H1 (cell line): ENCODE results near the gene CENATAC. TPM values are rescaled to one million over a fixed set of nuclear protein-coding genes. Genes with fewer than 3 reads are reported as not detected.

Source experiments
- EZH2 ChIP-seq: fragments of 200-600 bp; sonication (generic); IDR thresholded peaks from 2 replicates; pipeline ENCODE4 v1.7.1; 2012; ENCODE audit warnings: low read depth, mild to moderate bottlenecking, moderate library complexity, low read length, inconsistent platforms; ENCODE audit not compliant: severe bottlenecking
- GTF2F1 ChIP-seq: IDR thresholded peaks from 2 replicates; pipeline ENCODE4 v1.6.1; 2012; ENCODE audit warnings: low read depth, low read length, improper control_type of control experiment, borderline replicate concordance
- KDM1A ChIP-seq: fragments of 200-600, 300-600 bp; sonication (generic); IDR thresholded peaks from 2 replicates; pipeline ENCODE4 v1.7.1; 2016; ENCODE audit warnings: mild to moderate bottlenecking, low read length, borderline replicate concordance
- NANOG ChIP-seq: IDR thresholded peaks from 2 replicates; pipeline ENCODE4 v1.6.1; 2011; ENCODE audit warnings: low read length, low read depth, mild to moderate bottlenecking, inconsistent platforms; ENCODE audit not compliant: insufficient read depth, poor library complexity, severe bottlenecking
- PHF8 ChIP-seq: fragments of 200-600 bp; sonication (generic); conservative IDR thresholded peaks from 2 replicates; pipeline ENCODE4 v1.7.1; 2012; ENCODE audit warnings: low read depth, mild to moderate bottlenecking, inconsistent platforms, low read length, moderate library complexity
- POLR2AphosphoS5 ChIP-seq: IDR thresholded peaks from 2 replicates; pipeline ENCODE4 v1.6.1; 2011; ENCODE audit warnings: low read depth, low read length
- SP4 ChIP-seq: IDR thresholded peaks from 2 replicates; pipeline ENCODE4 v1.6.1; 2012; ENCODE audit warnings: low read length, inconsistent platforms
- TAF7 ChIP-seq: optimal IDR thresholded peaks from 2 replicates; pipeline ENCODE3; 2011; ENCODE audit warnings: low read depth, mild to moderate bottlenecking, inconsistent platforms, low read length, moderate library complexity, borderline replicate concordance
- TBP ChIP-seq: IDR thresholded peaks from 2 replicates; pipeline ENCODE4 v1.6.1; 2011; ENCODE audit warnings: low read depth, low read length, improper control_type of control experiment
- TCF12 ChIP-seq: IDR thresholded peaks from 2 replicates; pipeline ENCODE4 v1.6.1; 2011; ENCODE audit warnings: low read depth, mild to moderate bottlenecking, low read length
- TEAD4 ChIP-seq: IDR thresholded peaks from 2 replicates; pipeline ENCODE4 v1.6.1; 2012; ENCODE audit warnings: low read depth, low read length, inconsistent platforms, mixed read lengths
- YY1 ChIP-seq: IDR thresholded peaks from 2 replicates; pipeline ENCODE4 v1.6.1; 2011; ENCODE audit warnings: low read depth, mild to moderate bottlenecking, low read length
- polyA plus RNA-seq, 7 experiments: library from polyadenylated mRNA; depleted of rRNA in 3 of 7; stranded (reverse) in 5 of 7; unstranded in 2 of 7; fragments of >200 nt in 5 of 7; fragments of 200-250 nt in 2 of 7; gene quantifications; 1 replicate in 5 of 7; 2 replicates in 1 of 7; 4 replicates in 1 of 7; pipeline versions ENCODE4 v1.2.1 to v1.2.3, GENCODE V29; 2011 to 2013; ENCODE audit warnings: missing spikeins in 2 of 7, mixed read lengths in 2 of 7
- total RNA-seq: library from RNA; stranded (reverse); fragmentation: NEBNext Ultra II Directional; extraction: Animal tissue kit (Norgen Biotek cat#: 25700); gene quantifications from 2 replicates; pipeline ENCODE4 v1.2.1, GENCODE V29; 2021
- TF ChIP-seq, protein P1 (sequence below), 3 experiments: IDR thresholded peaks; 1 replicate in 2 of 3; 2 replicates in 1 of 3; pipeline versions ENCODE4 v1.5.1 to v1.6.1; 2011; ENCODE audit warnings: low read length in 3 of 3, mild to moderate bottlenecking in 3 of 3, inconsistent platforms in 2 of 3, low read depth in 1 of 3, moderate library complexity in 1 of 3; ENCODE audit not compliant: insufficient read depth in 1 of 3; ENCODE audit errors: control extremely low read depth in 1 of 3

The CENATAC gene
- total and polyA plus RNA-seq, 2 of the 8 experiments (the other 6 are each of a cell fraction or from before 2014, with no cell fraction given): 22.7 to 36.4 TPM

DNA sequence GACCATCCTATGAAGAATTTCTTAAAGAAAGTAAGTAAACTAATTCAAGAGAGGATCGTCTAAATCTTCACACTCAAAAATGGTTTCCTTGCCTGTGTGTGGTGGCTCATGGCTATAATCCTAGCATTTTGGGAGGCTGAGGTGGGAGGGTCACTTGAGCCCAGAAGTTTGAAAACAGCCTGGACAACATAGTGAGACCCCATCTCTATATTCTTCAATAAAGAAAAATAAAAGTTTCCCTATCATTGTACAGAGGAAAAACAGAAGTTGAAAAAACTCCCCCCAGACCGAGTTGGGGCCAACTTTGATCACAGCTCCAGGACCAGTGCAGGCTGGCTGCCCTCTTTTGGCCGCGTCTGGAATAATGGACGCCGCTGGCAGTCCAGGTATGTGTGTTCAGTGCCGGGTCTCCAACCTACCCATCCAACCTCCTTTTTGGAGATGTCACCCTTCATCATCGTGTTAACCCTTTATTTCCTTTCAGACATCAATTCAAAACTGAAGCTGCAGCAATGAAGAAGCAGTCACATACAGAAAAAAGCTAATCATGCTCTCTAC is 17.2 kb downstream of the CENATAC start (continued):
- TF ChIP-seq, protein P1, sequence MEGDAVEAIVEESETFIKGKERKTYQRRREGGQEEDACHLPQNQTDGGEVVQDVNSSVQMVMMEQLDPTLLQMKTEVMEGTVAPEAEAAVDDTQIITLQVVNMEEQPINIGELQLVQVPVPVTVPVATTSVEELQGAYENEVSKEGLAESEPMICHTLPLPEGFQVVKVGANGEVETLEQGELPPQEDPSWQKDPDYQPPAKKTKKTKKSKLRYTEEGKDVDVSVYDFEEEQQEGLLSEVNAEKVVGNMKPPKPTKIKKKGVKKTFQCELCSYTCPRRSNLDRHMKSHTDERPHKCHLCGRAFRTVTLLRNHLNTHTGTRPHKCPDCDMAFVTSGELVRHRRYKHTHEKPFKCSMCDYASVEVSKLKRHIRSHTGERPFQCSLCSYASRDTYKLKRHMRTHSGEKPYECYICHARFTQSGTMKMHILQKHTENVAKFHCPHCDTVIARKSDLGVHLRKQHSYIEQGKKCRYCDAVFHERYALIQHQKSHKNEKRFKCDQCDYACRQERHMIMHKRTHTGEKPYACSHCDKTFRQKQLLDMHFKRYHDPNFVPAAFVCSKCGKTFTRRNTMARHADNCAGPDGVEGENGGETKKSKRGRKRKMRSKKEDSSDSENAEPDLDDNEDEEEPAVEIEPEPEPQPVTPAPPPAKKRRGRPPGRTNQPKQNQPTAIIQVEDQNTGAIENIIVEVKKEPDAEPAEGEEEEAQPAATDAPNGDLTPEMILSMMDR (IDR thresholded peaks at IDR 0.05; ENCODE audit: control extremely low read depth in 1 of 3, insufficient read depth in 1 of 3, low read depth in 1 of 3, low read length in 3 of 3): peak in 2 of 3 experiments; percentile 25 to 26; a peak in 2 of 4 replicates
- no peak for TF ChIP-seq TCF12
- no peak for TF ChIP-seq NANOG
- 0 out of 2 replicates have a peak, but pooled peaks have one; percentile 43 for TF ChIP-seq KDM1A
- no peak for TF ChIP-seq EZH2
- TF ChIP-seq TBP: no peak
- no peak for TF ChIP-seq GTF2F1
- TF ChIP-seq TAF7: no peak
- peak; percentile 80; the same call in 1 of the 2 replicates for TF ChIP-seq POLR2AphosphoS5
- no peak for TF ChIP-seq SP4
- TF ChIP-seq TEAD4: no peak
- peak; percentile 64 for TF ChIP-seq YY1
- TF ChIP-seq PHF8: no peak
